HG02981 (cell line): ENCODE measurements around the gene C1QTNF12.

Experiments used
- ATAC-seq: cut with Tn5 transposase; IDR thresholded peaks from one replicate; pipeline ENCODE4 v1.9.1; 2021; ENCODE audit warnings: mild to moderate bottlenecking, moderate library complexity; ENCODE audit not compliant: unreplicated experiment

Gene C1QTNF12

GRCh38 chr1:1241588-1242219, 4.8 kb downstream of the C1QTNF12 start:
- no peak for ATAC-seq

- no peak for ATAC-seq
Measured at GRCh38 chr1:1240822-1241587, 5.5 kb downstream of the C1QTNF12 start.

- ATAC-seq, result no peak
Measured at GRCh38 chr1:1240348-1240732, 6.2 kb downstream of the C1QTNF12 start.

- no peak for ATAC-seq
Measured at GRCh38 chr1:1239614-1240347, 6.7 kb downstream of the C1QTNF12 start.

- ATAC-seq, result no peak
Measured at GRCh38 chr1:1239227-1239613, 7.3 kb downstream of the C1QTNF12 start.

- no peak for ATAC-seq
Measured at GRCh38 chr1:1238702-1239178, 7.8 kb downstream of the C1QTNF12 start.

- no peak for ATAC-seq
Measured at GRCh38 chr1:1237874-1238701, 8.4 kb downstream of the C1QTNF12 start.

- ATAC-seq, result no peak
Measured at GRCh38 chr1:1236945-1237873, 9.3 kb downstream of the C1QTNF12 start.

GRCh38 chr1:1236176-1236763, 10.3 kb downstream of the C1QTNF12 start:
- ATAC-seq, result no peak

- ATAC-seq, result no peak
Measured at GRCh38 chr1:1235016-1235744, 11.3 kb downstream of the C1QTNF12 start.

- no peak for ATAC-seq
Measured at GRCh38 chr1:1234180-1234808, 12.2 kb downstream of the C1QTNF12 start.

GRCh38 chr1:1233567-1233892, 13.0 kb downstream of the C1QTNF12 start:
- ATAC-seq, result no peak

GRCh38 chr1:1232796-1233566, 13.5 kb downstream of the C1QTNF12 start:
- ATAC-seq, result no peak

GRCh38 chr1:1232208-1232795, 14.2 kb downstream of the C1QTNF12 start, which contains the start of gene B3GALT6:
Gene B3GALT6 (plus strand): TSS chr1:1232237. CDS start chr1:1232279, 42 bp downstream.
- ATAC-seq, result no peak

GRCh38 chr1:1231400-1232207, 14.9 kb downstream of the C1QTNF12 start, which contains the start of gene SDF4:
Gene SDF4 (minus strand): TSS chr1:1232001. CDS start chr1:1228772, 3,229 bp downstream.
- ATAC-seq, result peak; percentile 91
